AG04450 (cell line): ENCODE measurements around the gene HEMGN. TPM values are rescaled to one million over a fixed set of nuclear protein-coding genes. Genes with fewer than 3 reads are reported as not detected.

Experiments used
- CTCF ChIA-PET: fragments of 300-600, 350-600 bp; formaldehyde crosslinking; extraction: SDS; loops from one replicate; lab custom pipeline; 2022; ENCODE audit warnings: antibody characterized with exemption, inconsistent platforms; lab: Charles Lee
- POLR2A ChIA-PET: fragments of 350-600 bp; formaldehyde crosslinking; extraction: SDS; loops from one replicate; lab custom pipeline; 2021; ENCODE audit warnings: antibody characterized with exemption, inconsistent platforms; lab: Yijun Ruan, JAX
- DNase-seq: peaks from one replicate; pipeline ENCODE4 v3.0.0-alpha.2; 2011; ENCODE audit warnings: low read depth, low spot score
- H3K27ac ChIP-seq: one replicate; pipeline ENCODE4 v1.5.1; 2012; ENCODE audit warnings: low read depth, low read length, control low read depth
- H3K27me3 ChIP-seq: one replicate; pipeline ENCODE4 v1.6.0; 2012; ENCODE audit warnings: low read length; ENCODE audit not compliant: control insufficient read depth, insufficient read depth
- H3K4me3 ChIP-seq: 2 replicates; pipeline ENCODE4 v1.5.1; 2011; ENCODE audit warnings: mild to moderate bottlenecking, low read depth, low read length, control low read depth
- H3K9me3 ChIP-seq: 2 replicates; pipeline ENCODE4 v1.5.1; 2012; ENCODE audit warnings: low read length; ENCODE audit not compliant: control insufficient read depth, insufficient read depth
- polyA plus RNA-seq: library from polyadenylated mRNA; depleted of rRNA; stranded (reverse); fragments of >200 nt; gene quantifications from 2 replicates; pipeline ENCODE4 v1.2.3, GENCODE V29; 2011
- TF ChIP-seq, protein P1 (sequence below): IDR thresholded peaks from 2 replicates; pipeline ENCODE4 v1.5.1; 2011; ENCODE audit warnings: low read depth, low read length, control low read depth, inconsistent platforms

HEMGN gene
- polyA plus RNA-seq, 1 experiment, result not detected

GRCh38 chr9:97936998-97937397, 974 bp downstream of the HEMGN start:
- Histone ChIP-seq H3K27ac (no peak overlapping the region), H3K27me3 (peaks cover 39% of the 10 kb centered on the region), H3K4me3 (no peak overlapping the region), H3K9me3 (no peaks in the 10 kb centered on the region)
- POLR2A ChIA-PET, result no interaction called here
- DNase-seq, result no peak
- TF ChIP-seq, protein P1, sequence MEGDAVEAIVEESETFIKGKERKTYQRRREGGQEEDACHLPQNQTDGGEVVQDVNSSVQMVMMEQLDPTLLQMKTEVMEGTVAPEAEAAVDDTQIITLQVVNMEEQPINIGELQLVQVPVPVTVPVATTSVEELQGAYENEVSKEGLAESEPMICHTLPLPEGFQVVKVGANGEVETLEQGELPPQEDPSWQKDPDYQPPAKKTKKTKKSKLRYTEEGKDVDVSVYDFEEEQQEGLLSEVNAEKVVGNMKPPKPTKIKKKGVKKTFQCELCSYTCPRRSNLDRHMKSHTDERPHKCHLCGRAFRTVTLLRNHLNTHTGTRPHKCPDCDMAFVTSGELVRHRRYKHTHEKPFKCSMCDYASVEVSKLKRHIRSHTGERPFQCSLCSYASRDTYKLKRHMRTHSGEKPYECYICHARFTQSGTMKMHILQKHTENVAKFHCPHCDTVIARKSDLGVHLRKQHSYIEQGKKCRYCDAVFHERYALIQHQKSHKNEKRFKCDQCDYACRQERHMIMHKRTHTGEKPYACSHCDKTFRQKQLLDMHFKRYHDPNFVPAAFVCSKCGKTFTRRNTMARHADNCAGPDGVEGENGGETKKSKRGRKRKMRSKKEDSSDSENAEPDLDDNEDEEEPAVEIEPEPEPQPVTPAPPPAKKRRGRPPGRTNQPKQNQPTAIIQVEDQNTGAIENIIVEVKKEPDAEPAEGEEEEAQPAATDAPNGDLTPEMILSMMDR, result no peak
- CTCF ChIA-PET, result interaction anchor here (1.1 kb wide), 1 partner anchor 13 kb away, joined by 7 read pairs; no protein-coding TSS in a partner anchor

DNA sequence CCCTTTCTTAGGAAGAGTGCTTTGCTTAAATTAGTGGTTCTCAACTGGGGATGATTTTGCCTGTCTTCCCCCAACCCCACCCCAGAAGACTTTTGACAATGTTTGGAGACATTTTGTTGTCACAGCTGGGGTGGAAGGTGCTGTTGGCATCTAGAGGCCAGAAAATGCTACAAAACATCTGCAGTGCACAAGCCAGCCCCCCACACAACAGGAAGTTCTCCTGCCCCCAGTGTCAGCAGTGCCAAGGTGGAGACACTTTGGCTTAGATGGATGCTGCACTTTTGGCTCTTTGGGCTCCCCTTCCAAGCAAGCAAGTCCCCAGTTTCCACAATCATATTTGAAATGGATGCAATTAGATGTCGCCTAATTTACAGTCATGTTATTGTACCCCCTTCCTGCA, 2.7 kb downstream of the HEMGN start:
- DNase-seq, result no peak
- H3K4me3 ChIP-seq, result no peak overlapping the region
- CTCF ChIA-PET, result interaction anchor here (2.9 kb wide), 1 partner anchor 12 kb away, joined by 15 read pairs; the partner anchor contains the start of gene TRMO
- peaks cover 32% of the 10 kb centered on the region for H3K27me3 ChIP-seq
- POLR2A ChIA-PET, result no interaction called here
- no peak overlapping the region for H3K27ac ChIP-seq
- TF ChIP-seq, protein P1, result no peak
- no peaks in the 10 kb centered on the region for H3K9me3 ChIP-seq

DNA sequence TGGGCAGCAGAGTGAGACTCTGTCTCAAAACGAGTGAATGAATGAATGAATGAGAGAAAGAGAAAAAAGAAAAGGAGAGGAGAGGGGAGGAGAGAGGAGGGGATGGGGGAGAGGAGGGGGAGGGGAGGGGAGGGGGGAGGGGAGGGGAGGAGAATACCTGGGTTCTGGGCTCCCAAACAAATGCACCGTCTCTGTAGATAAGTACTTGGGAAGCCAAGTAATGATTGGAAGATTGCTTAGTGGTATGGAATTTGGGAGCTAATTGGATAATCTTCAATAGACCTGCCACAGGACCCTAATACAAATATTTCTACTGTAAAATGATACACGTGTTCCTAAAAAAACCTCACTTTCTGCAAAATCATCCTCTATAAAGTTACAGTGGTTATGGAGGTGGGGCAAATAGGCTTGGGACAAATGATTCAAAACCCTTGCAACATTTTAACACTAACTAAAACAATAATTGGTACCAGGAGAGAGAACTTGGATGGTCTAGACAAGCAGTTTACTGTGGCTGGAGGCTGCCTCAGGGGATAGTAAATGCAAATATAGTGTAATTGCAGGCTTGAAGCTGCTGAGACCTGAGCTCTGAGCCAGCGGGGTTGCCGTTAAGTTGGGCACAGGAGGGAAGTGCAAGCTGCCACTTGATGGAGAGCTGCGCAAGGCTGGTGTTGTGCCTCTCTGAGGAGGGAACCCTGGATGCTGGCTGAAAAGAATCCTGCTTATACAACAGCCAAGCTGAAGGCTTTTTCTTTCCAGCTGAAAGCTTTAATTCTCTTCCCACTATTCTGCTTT, 3.5 kb downstream of the HEMGN start:
- CTCF ChIA-PET, result interaction anchor here (2.9 kb wide), 1 partner anchor 11 kb away, joined by 15 read pairs; the partner anchor contains the start of gene TRMO
- Histone ChIP-seq H3K27me3 (peaks cover 35% of the 10 kb centered on the region), H3K27ac (no peak overlapping the region), H3K9me3 (no peaks in the 10 kb centered on the region), H3K4me3 (no peak overlapping the region)
- DNase-seq, result no peak
- TF ChIP-seq, protein P1, result no peak
- POLR2A ChIA-PET, result no interaction called here

DNA sequence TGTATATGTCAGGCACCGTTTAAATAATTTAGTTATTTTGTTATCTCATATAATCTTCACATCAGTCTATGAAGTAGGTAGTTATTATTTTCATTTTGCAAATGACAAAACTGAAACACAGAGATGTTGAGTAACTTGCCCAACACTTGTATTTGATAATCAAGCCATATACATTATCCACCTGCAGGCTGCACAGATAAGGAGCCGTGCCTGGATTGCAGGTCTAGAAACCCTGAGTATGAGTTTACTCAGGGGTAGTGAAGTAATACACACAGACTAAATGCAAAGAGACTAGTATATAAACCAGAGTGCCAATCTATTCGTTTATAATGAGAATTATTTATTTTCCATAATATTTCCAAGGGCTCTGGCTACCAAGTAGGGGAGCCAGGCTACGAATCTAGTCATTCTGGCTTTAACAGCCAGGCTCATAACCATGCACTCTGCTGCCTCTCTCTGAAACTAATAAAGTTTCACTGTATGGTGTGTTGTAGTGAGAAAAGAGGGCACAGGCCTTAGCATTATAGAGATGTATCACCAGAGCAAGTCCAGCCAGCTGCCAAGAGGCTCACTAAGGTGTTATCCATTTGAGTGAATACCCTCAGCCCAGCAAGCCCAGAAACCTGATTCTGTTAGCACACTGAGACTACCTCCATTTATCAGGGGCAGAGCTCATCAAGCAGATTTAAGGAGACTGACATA, 4.5 kb downstream of the HEMGN start:
- no peak overlapping the region for H3K4me3 ChIP-seq
- TF ChIP-seq, protein P1, result no peak
- H3K27me3 ChIP-seq, result peaks cover 35% of the 10 kb centered on the region
- no peak overlapping the region for H3K27ac ChIP-seq
- CTCF ChIA-PET, result interaction anchor here (2.9 kb wide), 1 partner anchor 10 kb away, joined by 15 read pairs; the partner anchor contains the start of gene TRMO
- POLR2A ChIA-PET, result no interaction called here
- DNase-seq, result no peak
- no peaks in the 10 kb centered on the region for H3K9me3 ChIP-seq
